SJCRH30 (cell line): ENCODE results near the gene RELL1. TPM values are rescaled to one million over a fixed set of nuclear protein-coding genes. Genes with fewer than 3 reads are reported as not detected.
A peak's percentile ranks its signal among the peaks of the same experiment; 100 is the strongest.

Experiments
- DNase-seq, 2 experiments: peaks; one replicate each; pipeline ENCODE4 v3.0.0-alpha.2; 2015 to 2020
- H3K27ac ChIP-seq: fragments of 250-450 bp; sonication (Bioruptor Pico); 2 replicates; pipeline ENCODE4 v1.5.1; 2020; ENCODE audit warnings: mild to moderate bottlenecking, moderate library complexity
- H3K27me3 ChIP-seq: fragments of 250-450 bp; sonication (Bioruptor Pico); 2 replicates; pipeline ENCODE4 v1.5.1; 2020; ENCODE audit warnings: mild to moderate bottlenecking, moderate library complexity
- H3K36me3 ChIP-seq: fragments of 250-450 bp; sonication (Bioruptor Pico); 2 replicates; pipeline ENCODE4 v1.5.1; 2020; ENCODE audit warnings: mild to moderate bottlenecking, moderate library complexity
- H3K4me1 ChIP-seq: fragments of 250-450 bp; sonication (Bioruptor Pico); 2 replicates; pipeline ENCODE4 v1.5.1; 2020; ENCODE audit warnings: mild to moderate bottlenecking, moderate library complexity
- H3K4me3 ChIP-seq: fragments of 250-450 bp; sonication (Bioruptor Pico); 2 replicates; pipeline ENCODE4 v1.5.1; 2020; ENCODE audit warnings: mild to moderate bottlenecking, moderate library complexity
- H3K9me3 ChIP-seq: fragments of 250-450 bp; sonication (Bioruptor Pico); replicated peaks from 2 replicates; pipeline ENCODE4 v1.5.1; 2020; ENCODE audit warnings: mild to moderate bottlenecking, moderate library complexity
- total RNA-seq: library from RNA; depleted of rRNA; stranded (reverse); fragments of >200 nt; shearing (Covaris generic); gene quantifications from 2 replicates; pipeline ENCODE4 v1.2.3, GENCODE V29; 2014

Gene RELL1
- total RNA-seq, 1 experiment from 2014 or later = 83.7 TPM

DNA sequence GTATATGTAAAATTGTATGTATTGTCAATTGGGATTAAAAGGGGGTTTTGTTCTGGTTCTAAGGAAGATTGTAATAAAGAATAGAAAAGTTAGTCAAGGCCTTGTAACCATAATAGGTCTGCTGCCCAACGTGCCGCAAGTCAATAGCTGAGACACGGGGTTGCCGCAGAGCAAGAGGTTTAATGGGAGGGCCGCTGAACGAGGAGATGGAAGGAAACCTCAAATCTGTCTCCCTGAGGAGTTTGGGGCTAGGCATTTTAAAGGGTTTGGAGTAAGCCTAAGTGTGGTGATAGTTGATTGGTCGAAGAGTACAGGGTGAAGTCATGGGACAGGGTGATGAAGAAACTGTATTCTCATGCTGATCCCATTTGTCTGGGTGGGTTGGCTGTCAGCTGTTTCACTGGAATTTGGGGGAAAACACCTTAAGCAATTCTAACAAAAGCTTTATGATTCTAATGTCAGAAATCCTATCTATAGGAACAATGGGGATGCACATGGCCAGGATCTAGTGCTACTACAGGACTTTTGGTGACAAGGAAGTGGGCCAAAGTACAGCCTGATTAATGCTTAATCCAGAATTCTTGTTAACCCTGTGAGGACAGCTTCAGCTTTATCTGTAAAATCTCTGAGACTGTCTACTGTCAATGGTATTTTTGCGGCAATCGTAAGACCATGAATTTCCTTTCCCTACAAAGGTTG is 86.9 kb downstream of the RELL1 start:
- no peaks in the 10 kb centered on the region for H3K27me3 ChIP-seq
- no peaks in the 10 kb centered on the region for H3K36me3 ChIP-seq
- no peak overlapping the region for H3K27ac ChIP-seq
- DNase-seq = no peak
- H3K4me1 ChIP-seq = peaks cover 5% of the 10 kb centered on the region; the same call in 1 of the 2 replicates
- H3K4me3 ChIP-seq = no peak overlapping the region
- no peaks in the 10 kb centered on the region for H3K9me3 ChIP-seq

DNA sequence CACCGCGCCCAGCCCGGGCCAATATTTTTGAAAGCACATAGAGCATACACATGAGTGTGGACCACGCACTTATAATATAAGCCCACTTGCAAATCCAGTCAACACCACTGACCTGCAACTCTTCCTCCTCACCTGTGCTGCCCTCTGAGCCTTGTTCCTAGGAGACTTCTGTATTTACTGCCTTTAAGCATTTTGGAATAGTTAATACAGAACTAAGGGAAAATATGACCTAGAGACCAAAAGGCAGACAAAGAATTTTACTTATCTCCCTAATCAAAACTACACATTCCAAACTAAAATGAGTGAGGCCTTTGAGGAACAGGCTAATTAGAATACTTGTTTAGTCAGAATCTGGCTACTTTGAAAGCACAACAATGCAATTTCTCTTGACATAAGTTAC is 89.1 kb downstream of the RELL1 start:
- no peak for DNase-seq
- no peaks in the 10 kb centered on the region for H3K27me3 ChIP-seq
- no peaks in the 10 kb centered on the region; the same call in 1 of the 2 replicates for H3K36me3 ChIP-seq
- H3K4me1 ChIP-seq = peaks cover 12% of the 10 kb centered on the region
- H3K4me3 ChIP-seq = no peak overlapping the region
- no peak overlapping the region for H3K27ac ChIP-seq
- H3K9me3 ChIP-seq = no peaks in the 10 kb centered on the region

DNA sequence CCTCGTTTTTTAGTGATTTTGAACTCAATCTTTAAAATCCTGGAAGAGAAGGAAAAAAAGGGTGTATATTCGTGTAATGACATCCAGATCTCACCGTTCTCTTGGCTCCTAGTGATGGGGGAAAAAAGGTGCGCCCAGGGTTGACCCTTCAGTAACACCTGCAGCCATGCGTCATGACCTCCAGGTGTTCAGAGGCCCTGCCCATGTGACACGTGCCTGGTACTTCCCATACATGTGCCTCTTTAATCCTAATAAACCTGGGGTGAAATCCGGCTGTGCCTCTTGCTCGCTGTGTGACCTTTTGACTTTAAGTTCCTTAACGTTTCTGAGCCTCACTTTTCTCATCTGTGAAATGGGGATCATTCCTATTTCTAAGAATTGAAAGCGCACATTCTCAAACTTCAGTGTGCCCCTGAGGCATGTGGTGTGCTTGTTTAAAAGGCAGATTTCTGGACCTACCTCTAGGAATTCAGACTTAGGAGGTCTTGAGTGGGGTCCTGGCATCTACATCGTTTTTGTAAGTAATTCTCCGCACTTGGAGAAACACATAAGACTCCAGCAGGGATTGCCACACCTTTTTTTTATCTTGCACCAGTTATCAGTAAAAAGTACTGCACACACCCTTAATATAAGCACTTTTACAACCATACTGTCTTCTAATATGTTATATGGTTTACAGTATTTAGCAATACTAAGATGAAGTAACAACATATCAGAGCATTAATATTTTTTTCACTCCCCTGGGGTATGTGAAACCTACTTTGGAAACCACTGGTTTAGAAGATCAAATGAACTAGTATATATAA is 90.1 kb downstream of the RELL1 start:
- Histone ChIP-seq H3K36me3 (no peaks in the 10 kb centered on the region; the same call in 1 of the 2 replicates), H3K27me3 (no peaks in the 10 kb centered on the region), H3K4me3 (no peak overlapping the region), H3K9me3 (no peaks in the 10 kb centered on the region), H3K27ac (no peak overlapping the region), H3K4me1 (peaks cover 12% of the 10 kb centered on the region)
- no peak for DNase-seq

DNA sequence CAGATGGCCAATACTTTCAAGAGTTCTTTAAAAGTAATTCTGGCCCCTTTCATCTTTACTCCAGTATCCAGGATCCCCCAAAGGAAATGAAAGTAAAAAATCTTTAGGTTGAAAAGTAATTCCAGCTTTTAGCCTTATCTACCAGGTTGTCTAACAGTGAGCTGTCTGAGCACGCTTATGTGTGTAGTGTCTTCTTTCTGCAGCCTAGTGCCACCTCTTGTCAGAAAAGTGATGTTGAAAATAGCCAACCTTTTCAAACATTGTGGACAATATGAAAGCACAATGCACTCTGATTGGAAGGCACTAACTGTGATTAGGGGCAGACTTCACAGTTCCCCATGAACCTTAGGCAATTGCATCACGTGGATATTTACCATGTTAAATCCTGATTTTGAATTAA is 92.1 kb downstream of the RELL1 start:
- Histone ChIP-seq H3K4me1 (peaks cover 17% of the 10 kb centered on the region), H3K27me3 (no peaks in the 10 kb centered on the region), H3K27ac (no peak overlapping the region), H3K36me3 (no peaks in the 10 kb centered on the region; the same call in 1 of the 2 replicates), H3K4me3 (no peak overlapping the region), H3K9me3 (no peaks in the 10 kb centered on the region)
- peak in 1 of 2 experiments; percentile 47 for DNase-seq

GRCh38 chr4:37591349-37591748 is 94.8 kb downstream of the RELL1 start:
- H3K27ac ChIP-seq = no peak overlapping the region
- H3K4me3 ChIP-seq = no peak overlapping the region
- no peak for DNase-seq
- H3K4me1 ChIP-seq = peaks cover 17% of the 10 kb centered on the region
- H3K27me3 ChIP-seq = no peaks in the 10 kb centered on the region
- no peaks in the 10 kb centered on the region for H3K9me3 ChIP-seq
- H3K36me3 ChIP-seq = no peaks in the 10 kb centered on the region; the same call in 1 of the 2 replicates

GRCh38 chr4:37590016-37590415 is 96.2 kb downstream of the RELL1 start:
- H3K36me3 ChIP-seq = no peaks in the 10 kb centered on the region; the same call in 1 of the 2 replicates
- no peak overlapping the region for H3K4me3 ChIP-seq
- H3K4me1 ChIP-seq = peaks cover 17% of the 10 kb centered on the region
- no peak overlapping the region for H3K27ac ChIP-seq
- DNase-seq = peak; percentile 49 to 74
- no peaks in the 10 kb centered on the region for H3K9me3 ChIP-seq
- H3K27me3 ChIP-seq = no peaks in the 10 kb centered on the region

DNA sequence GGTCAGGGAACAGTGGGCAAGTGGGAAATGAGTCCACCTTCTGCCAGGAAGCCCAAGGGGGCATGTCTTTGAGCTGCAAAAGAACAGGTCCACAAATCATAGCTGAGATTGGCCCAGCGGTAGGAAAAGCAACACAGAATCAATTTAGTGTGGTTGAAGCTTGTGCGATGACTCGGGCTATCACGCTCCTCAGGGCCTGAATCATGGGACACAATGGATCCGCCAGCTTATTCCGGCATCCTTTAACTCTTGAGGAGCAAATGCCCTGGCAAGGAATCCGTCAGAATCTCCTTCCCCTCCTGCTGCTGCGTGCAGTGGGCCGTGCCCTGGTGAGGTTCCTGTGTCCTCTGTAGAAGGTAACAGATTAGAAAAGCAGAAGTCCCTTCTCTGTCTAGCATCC is 98.0 kb downstream of the RELL1 start:
- Histone ChIP-seq H3K4me1 (peaks cover 5% of the 10 kb centered on the region), H3K27me3 (no peaks in the 10 kb centered on the region)
- no peak for DNase-seq

GRCh38 chr4:37586194-37586593 is 100.0 kb downstream of the RELL1 start:
- Histone ChIP-seq H3K36me3 (no peaks in the 10 kb centered on the region), H3K4me1 (peaks cover 5% of the 10 kb centered on the region), H3K9me3 (0 out of 2 replicates have a peak, but pooled peaks cover 6% of the 10 kb centered on the region), H3K27ac (no peak overlapping the region), H3K4me3 (no peak overlapping the region), H3K27me3 (no peaks in the 10 kb centered on the region)
- no peak for DNase-seq

More for the DNA sequence above, 98.0 kb downstream of the RELL1 start:
- no peak overlapping the region for H3K27ac ChIP-seq
- H3K36me3 ChIP-seq = no peaks in the 10 kb centered on the region; the same call in 1 of the 2 replicates
- no peaks in the 10 kb centered on the region for H3K9me3 ChIP-seq
- H3K4me3 ChIP-seq = no peak overlapping the region

GRCh38 chr4:37584493-37585060 is 101.6 kb downstream of the RELL1 start:
- Histone ChIP-seq H3K27me3 (no peaks in the 10 kb centered on the region), H3K36me3 (no peaks in the 10 kb centered on the region), H3K4me3 (no peak overlapping the region), H3K9me3 (0 out of 2 replicates have a peak, but pooled peaks cover 6% of the 10 kb centered on the region), H3K27ac (no peak overlapping the region), H3K4me1 (no peaks in the 10 kb centered on the region)
- no peak for DNase-seq

GRCh38 chr4:37584071-37584470 is 102.1 kb downstream of the RELL1 start:
- no peak for DNase-seq
- H3K4me1 ChIP-seq = no peaks in the 10 kb centered on the region
- 0 out of 2 replicates have a peak, but pooled peaks cover 6% of the 10 kb centered on the region for H3K9me3 ChIP-seq

GRCh38 chr4:37573566-37573965 is 112.6 kb downstream of the RELL1 start:
- DNase-seq = no peak
- Histone ChIP-seq H3K36me3 (no peaks in the 10 kb centered on the region), H3K27ac (no peak overlapping the region), H3K9me3 (peaks cover 13% of the 10 kb centered on the region), H3K27me3 (no peaks in the 10 kb centered on the region), H3K4me1 (no peaks in the 10 kb centered on the region), H3K4me3 (no peak overlapping the region)

More at GRCh38 chr4:37584071-37584470, 102.1 kb downstream of the RELL1 start:
- Histone ChIP-seq H3K36me3 (no peaks in the 10 kb centered on the region), H3K27me3 (no peaks in the 10 kb centered on the region), H3K4me3 (no peak overlapping the region), H3K27ac (no peak overlapping the region)

DNA sequence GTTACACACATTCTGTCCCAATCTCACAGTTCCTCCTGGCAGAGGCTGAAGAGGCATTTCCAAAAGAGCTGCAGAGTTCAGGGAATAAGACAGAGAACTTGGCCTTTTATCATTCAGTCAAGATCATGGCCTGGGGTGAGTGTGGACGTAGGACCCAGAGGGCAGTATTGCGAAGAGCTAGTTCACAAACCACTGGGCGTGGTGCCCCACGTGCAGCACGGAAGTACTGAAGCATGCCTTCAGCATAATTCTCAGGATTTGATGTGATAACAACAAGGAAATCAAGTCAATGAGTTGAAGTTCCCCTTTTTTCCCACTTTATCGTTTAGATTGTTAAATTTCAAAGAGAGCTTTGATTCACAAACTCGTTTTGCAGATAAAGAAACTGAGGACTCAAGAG is 117.7 kb downstream of the RELL1 start:
- no peak for DNase-seq
- Histone ChIP-seq H3K4me3 (no peak overlapping the region), H3K27ac (no peak overlapping the region), H3K27me3 (no peaks in the 10 kb centered on the region), H3K9me3 (no peaks in the 10 kb centered on the region), H3K4me1 (peaks cover 6% of the 10 kb centered on the region), H3K36me3 (no peaks in the 10 kb centered on the region)

DNA sequence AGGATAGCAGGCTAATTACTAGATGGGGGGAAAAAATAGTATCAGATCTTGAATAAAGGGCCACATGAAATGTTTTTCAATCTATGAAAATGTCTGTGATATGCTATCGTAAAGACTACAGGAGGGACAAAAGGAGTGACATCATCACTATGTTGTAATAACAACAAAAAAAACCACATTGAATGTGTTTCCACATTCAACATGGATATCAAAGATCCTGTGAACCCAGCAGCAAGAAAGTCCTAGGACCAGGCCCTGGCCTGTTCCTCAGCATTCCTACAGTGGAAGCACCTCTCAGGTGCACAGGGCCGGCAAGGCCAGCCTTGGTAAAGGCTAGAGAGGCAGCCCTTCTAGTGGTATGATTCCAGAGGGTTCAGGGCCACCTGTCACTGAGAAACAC is 118.3 kb downstream of the RELL1 start:
- H3K4me1 ChIP-seq = peaks cover 6% of the 10 kb centered on the region
- H3K4me3 ChIP-seq = no peak overlapping the region
- H3K36me3 ChIP-seq = no peaks in the 10 kb centered on the region
- DNase-seq = no peak
- H3K9me3 ChIP-seq = no peaks in the 10 kb centered on the region
- no peak overlapping the region; the same call in 1 of the 2 replicates for H3K27ac ChIP-seq
- no peaks in the 10 kb centered on the region for H3K27me3 ChIP-seq

DNA sequence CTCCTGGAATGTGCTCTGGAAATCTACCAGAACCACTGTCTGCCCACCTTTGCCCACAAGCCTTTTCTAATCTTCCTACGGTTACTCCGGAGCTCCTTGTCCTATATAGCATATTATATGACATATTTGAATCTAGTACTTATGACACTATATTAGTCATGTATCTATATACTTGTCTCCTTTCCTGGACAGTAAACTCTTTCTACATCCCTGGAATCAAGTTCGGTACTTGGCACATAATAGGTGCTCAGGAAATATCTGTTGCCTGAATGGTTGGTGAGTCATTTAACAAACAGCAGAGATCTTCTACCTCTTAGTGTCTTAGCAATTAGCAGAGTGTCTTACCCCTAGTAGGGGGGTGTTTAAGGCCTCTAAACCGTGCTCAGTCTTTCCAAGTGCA is 123.6 kb downstream of the RELL1 start:
- DNase-seq = no peak
- H3K4me1 ChIP-seq = peaks cover 12% of the 10 kb centered on the region

DNA sequence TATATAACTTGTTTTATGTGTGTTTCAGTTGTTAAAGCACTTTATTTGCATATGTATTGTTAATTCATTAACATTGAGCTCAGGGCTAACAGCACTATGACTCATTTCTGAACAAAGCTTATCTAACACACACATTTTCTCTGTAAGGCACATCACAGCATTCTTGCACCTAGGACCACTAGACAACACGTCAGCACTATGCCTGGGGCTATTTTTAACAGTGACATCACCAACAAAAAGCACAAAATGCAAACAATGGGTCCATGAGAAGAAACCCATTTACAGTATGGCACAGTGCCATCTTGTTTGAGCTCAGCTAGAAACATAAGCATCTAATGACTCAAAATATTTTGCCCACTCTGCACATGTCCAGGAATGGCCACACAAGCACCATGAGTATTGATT is 124.4 kb downstream of the RELL1 start:
- no peaks in the 10 kb centered on the region for H3K27me3 ChIP-seq
- no peak overlapping the region for H3K4me3 ChIP-seq
- DNase-seq = peak; percentile 62 to 70
- H3K9me3 ChIP-seq = no peaks in the 10 kb centered on the region
- no peaks in the 10 kb centered on the region for H3K36me3 ChIP-seq
- 0 out of 2 replicates have a peak overlapping the region, but pooled peaks have one; percentile 14 for H3K27ac ChIP-seq
- H3K4me1 ChIP-seq = peaks cover 10% of the 10 kb centered on the region

More for the DNA sequence above, 123.6 kb downstream of the RELL1 start:
- Histone ChIP-seq H3K4me3 (no peak overlapping the region), H3K27me3 (no peaks in the 10 kb centered on the region), H3K9me3 (no peaks in the 10 kb centered on the region), H3K36me3 (no peaks in the 10 kb centered on the region), H3K27ac (no peak overlapping the region)
